Transverse colon (tissue), 4 donors: Measurements from ENCODE around the gene CMAS. TPM values are rescaled to one million over a fixed set of nuclear protein-coding genes. Genes with fewer than 3 reads are reported as not detected.

ENCODE experiments used
- DNase-seq: peaks from one replicate; pipeline ENCODE4 v3.0.0-alpha.2; 2019
- H3K27ac ChIP-seq, 4 donors: fragments of 200-600 bp; sonication (generic); 2 replicates each; pipeline ENCODE4 v1.5.1; 2016 to 2018; ENCODE audit warnings: inconsistent platforms in 4 of 4
- H3K27me3 ChIP-seq: fragments of 200-600 bp; sonication (generic); 2 replicates; pipeline ENCODE4 v1.5.1; 2017; ENCODE audit warnings: inconsistent platforms
- H3K36me3 ChIP-seq, 4 donors: fragments of 200-600 bp; sonication (generic); 2 replicates each; pipeline ENCODE4 v1.5.1; 2017 to 2019; ENCODE audit warnings: inconsistent platforms in 4 of 4
- H3K4me1 ChIP-seq, 4 donors: fragments of 200-600 bp; sonication (generic); 2 replicates each; pipeline ENCODE4 v1.5.1; 2017 to 2020; ENCODE audit warnings: inconsistent platforms in 4 of 4
- H3K4me3 ChIP-seq, 4 donors: fragments of 200-600 bp; sonication (generic); 1 replicate in 1 of 4; 2 replicates in 3 of 4; pipeline versions ENCODE4 v1.5.1 to v1.6.1; 2017 to 2019; ENCODE audit warnings: inconsistent platforms in 4 of 4
- H3K9me3 ChIP-seq, 2 donors: fragments of 200-600 bp; sonication (generic); 2 replicates each; pipeline ENCODE4 v1.5.1; 2017 to 2019; ENCODE audit warnings: inconsistent platforms in 2 of 2
- CTCF ChIP-seq, 5 experiments: fragments of 200-600 bp in 3 of 5; fragments of 450-650 bp in 2 of 5; sonication (generic) in 3 of 5; IDR thresholded peaks; 1 replicate in 2 of 5; 2 replicates in 3 of 5; pipeline ENCODE4 v1.5.1; 2016 to 2017; ENCODE audit warnings: antibody characterized with exemption in 5 of 5, inconsistent platforms in 3 of 5, mild to moderate bottlenecking in 2 of 5, moderate library complexity in 1 of 5
- EP300 ChIP-seq: sonication (generic); formaldehyde crosslinking; IDR thresholded peaks from one replicate; pipeline ENCODE4 v1.6.1; 2017; ENCODE audit warnings: antibody characterized with exemption, low read depth
- POLR2A ChIP-seq: fragments of 450-650 bp; IDR thresholded peaks from one replicate; pipeline ENCODE4 v1.6.1; 2016; ENCODE audit warnings: antibody characterized with exemption, mild to moderate bottlenecking, moderate library complexity
- POLR2AphosphoS5 ChIP-seq, 3 donors: sonication (generic); formaldehyde crosslinking; IDR thresholded peaks; one replicate each; pipeline ENCODE4 v1.6.1; 2016; ENCODE audit warnings: antibody characterized with exemption in 3 of 3
- WGBS, 2 donors: methylation state at CpG; one replicate each; pipeline ENCODE4 v1.1.5; 2018; ENCODE audit warnings: low coverage in 1 of 2; 5-methylcytosine and 5-hydroxymethylcytosine counted together
- in situ Hi-C, 4 donors: fragments of 200-750 bp; cut with MboI; loops; one replicate each; pipeline versions ENCODE4 v1.15.0 to v1.15.1; 2017; ENCODE audit warnings: low sequenced_read_pairs in 3 of 4, low pct_ligation_motif_present in 1 of 4, low pct_unique_long_range_greater_than_20kb in 1 of 4
- intact Hi-C: fragments of 100-400 bp; cut with DNase I; formaldehyde crosslinking; loops from one replicate; pipeline ENCODE4 v1.15.1; 2023; ENCODE audit warnings: low total_unique reads
- total RNA-seq, 4 donors: library from RNA; depleted of rRNA; stranded (reverse); fragments of >200 nt; gene quantifications; one replicate each; pipeline ENCODE4 v1.1.0, GENCODE V29; 2016

The CMAS gene
- total RNA-seq, 4 donors from 2014 or later: 12.3 to 92.6 (median 69.0) TPM

GRCh38 chr12:22101749-22102243 is 55.8 kb downstream of the CMAS start:
- in situ Hi-C loops: loop anchor here in 3 of 4 donors (10.0 kb wide), 1 partner anchor 233 kb away; the partner anchor contains the start of gene ST8SIA1 (in 3 of the 3)
- WGBS, 2 donors: 60% methylated on average over 5 of the region's 5 CpGs; no CpG with 5 or more reads in 1 of the 2 donors
- TF ChIP-seq POLR2A (no peak), CTCF (IDR thresholded peaks at IDR 0.05) (no peak), POLR2AphosphoS5 (IDR thresholded peaks at IDR 0.05) (no peak), EP300 (no peak)

GRCh38 chr12:22103418-22103817 is 57.4 kb downstream of the CMAS start:
- DNase-seq: no peak
- Histone ChIP-seq H3K9me3 (no peaks in the 10 kb centered on the region), H3K36me3 (no peaks in the 10 kb centered on the region), H3K4me1 (no peaks in the 10 kb centered on the region), H3K27me3 (no peaks in the 10 kb centered on the region), H3K27ac (no peak overlapping the region), H3K4me3 (no peak overlapping the region)
- in situ Hi-C loops: loop anchor here in 3 of 4 donors (10.0 kb wide), 1 partner anchor 231 kb away; the partner anchor contains the start of gene ST8SIA1 (in 3 of the 3)
- no peak for TF ChIP-seq POLR2AphosphoS5 (IDR thresholded peaks at IDR 0.05)
- no peak for TF ChIP-seq POLR2A
- no peak for TF ChIP-seq EP300
- no peak for TF ChIP-seq CTCF (IDR thresholded peaks at IDR 0.05)
- WGBS, 2 donors: 93% methylated on average over 2 of the region's 2 CpGs; no CpG with 5 or more reads in 1 of the 2 donors
- intact Hi-C loops: loop anchor here (5.0 kb wide), 1 partner anchor 234 kb away; no protein-coding TSS in a partner anchor

More at GRCh38 chr12:22101749-22102243, 55.8 kb downstream of the CMAS start:
- Histone ChIP-seq H3K27ac (no peak overlapping the region), H3K27me3 (no peaks in the 10 kb centered on the region), H3K4me3 (no peak overlapping the region), H3K4me1 (no peaks in the 10 kb centered on the region), H3K9me3 (no peaks in the 10 kb centered on the region), H3K36me3 (no peaks in the 10 kb centered on the region)
- intact Hi-C loops: loop anchor here (5.0 kb wide), 1 partner anchor 236 kb away; no protein-coding TSS in a partner anchor
- DNase-seq: peak; percentile 10

- no peaks in the 10 kb centered on the region for H3K27me3 ChIP-seq
- no peaks in the 10 kb centered on the region for H3K4me1 ChIP-seq
- no peak for DNase-seq
- no peak for TF ChIP-seq EP300
- no peak for TF ChIP-seq POLR2AphosphoS5 (IDR thresholded peaks at IDR 0.05)
- no peak for TF ChIP-seq POLR2A
- no peak for TF ChIP-seq CTCF (IDR thresholded peaks at IDR 0.05)
- no peak overlapping the region for H3K27ac ChIP-seq
- no peaks in the 10 kb centered on the region for H3K36me3 ChIP-seq
- in situ Hi-C loops: loop anchor here in 3 of 4 donors (10.0 kb wide), 1 partner anchor 229 kb away; the partner anchor contains the start of gene ST8SIA1 (in 3 of the 3)
- intact Hi-C loops: no loop called here
- no peaks in the 10 kb centered on the region for H3K9me3 ChIP-seq
- H3K4me3 ChIP-seq: no peak overlapping the region
Measured at GRCh38 chr12:22105542-22105941, 59.5 kb downstream of the CMAS start.

GRCh38 chr12:22110176-22110575 is 64.2 kb downstream of the CMAS start:
- no peaks in the 10 kb centered on the region for H3K27me3 ChIP-seq

More at GRCh38 chr12:22110176-22110575, 64.2 kb downstream of the CMAS start:
- intact Hi-C loops (no loop called here), in situ Hi-C loops (no loop called here)
- 44 to 59% methylated on average over 3 of the region's 3 CpGs for WGBS, 2 donors
- DNase-seq: no peak
- Histone ChIP-seq H3K36me3 (no peaks in the 10 kb centered on the region), H3K4me1 (no peaks in the 10 kb centered on the region), H3K9me3 (no peaks in the 10 kb centered on the region), H3K4me3 (no peak overlapping the region), H3K27ac (no peak overlapping the region)
- no peak for TF ChIP-seq EP300
- no peak for TF ChIP-seq POLR2AphosphoS5 (IDR thresholded peaks at IDR 0.05)

Other genes with a start within 250 kb of the CMAS start
- 10 to 100 TPM in 1 of 4 donors, 1 to 10 TPM in 3; 5.2 to 10.2 (median 8.0) TPM for gene ABCC9, start 104.8 kb upstream of the CMAS start, total RNA-seq